Measurements from ENCODE around the gene FECH. TPM values are rescaled to one million over a fixed set of nuclear protein-coding genes. Genes with fewer than 3 reads are reported as not detected.
A peak's percentile ranks its signal among the peaks of the same experiment; 100 is the strongest.

FECH gene
- total RNA-seq, 1 donor from 2014 or later = 19.2 TPM

DNA sequence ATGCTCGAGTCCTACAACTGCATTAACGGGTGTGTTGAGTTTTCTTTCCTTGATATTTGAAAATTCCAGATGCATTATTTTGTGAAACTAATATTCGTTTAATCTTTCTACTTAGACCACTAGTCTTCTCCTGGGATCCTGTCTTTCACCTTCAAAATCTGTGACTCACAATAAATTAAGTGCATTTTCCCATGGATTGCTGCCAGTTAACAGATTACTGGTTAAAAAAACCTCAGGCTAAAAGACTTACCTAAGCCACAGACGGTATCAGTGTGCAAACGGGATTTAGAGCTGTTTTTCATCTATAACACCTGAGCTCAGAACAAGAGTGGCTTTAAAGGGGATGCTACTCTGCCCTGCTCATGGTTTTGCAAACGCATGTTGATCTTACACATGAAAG, 10.2 kb downstream of the FECH start:
- TF ChIP-seq, protein P1, sequence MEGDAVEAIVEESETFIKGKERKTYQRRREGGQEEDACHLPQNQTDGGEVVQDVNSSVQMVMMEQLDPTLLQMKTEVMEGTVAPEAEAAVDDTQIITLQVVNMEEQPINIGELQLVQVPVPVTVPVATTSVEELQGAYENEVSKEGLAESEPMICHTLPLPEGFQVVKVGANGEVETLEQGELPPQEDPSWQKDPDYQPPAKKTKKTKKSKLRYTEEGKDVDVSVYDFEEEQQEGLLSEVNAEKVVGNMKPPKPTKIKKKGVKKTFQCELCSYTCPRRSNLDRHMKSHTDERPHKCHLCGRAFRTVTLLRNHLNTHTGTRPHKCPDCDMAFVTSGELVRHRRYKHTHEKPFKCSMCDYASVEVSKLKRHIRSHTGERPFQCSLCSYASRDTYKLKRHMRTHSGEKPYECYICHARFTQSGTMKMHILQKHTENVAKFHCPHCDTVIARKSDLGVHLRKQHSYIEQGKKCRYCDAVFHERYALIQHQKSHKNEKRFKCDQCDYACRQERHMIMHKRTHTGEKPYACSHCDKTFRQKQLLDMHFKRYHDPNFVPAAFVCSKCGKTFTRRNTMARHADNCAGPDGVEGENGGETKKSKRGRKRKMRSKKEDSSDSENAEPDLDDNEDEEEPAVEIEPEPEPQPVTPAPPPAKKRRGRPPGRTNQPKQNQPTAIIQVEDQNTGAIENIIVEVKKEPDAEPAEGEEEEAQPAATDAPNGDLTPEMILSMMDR (IDR thresholded peaks at IDR 0.05; ENCODE audit: insufficient read depth, low read length, severe bottlenecking) = no peak
- H3K4me3 ChIP-seq (ENCODE audit: low read depth, low read length) = no peak overlapping the region
- peak; percentile 17 for DNase-seq (ENCODE audit: low read depth)
- no peaks in the 10 kb centered on the region for H3K27me3 ChIP-seq (ENCODE audit: control insufficient read depth, insufficient read depth, low read length)
- FAIRE-seq = no peak
- H3K36me3 ChIP-seq (ENCODE audit: control insufficient read depth, insufficient read depth, low read length) = peaks cover 1% of the 10 kb centered on the region

DNA sequence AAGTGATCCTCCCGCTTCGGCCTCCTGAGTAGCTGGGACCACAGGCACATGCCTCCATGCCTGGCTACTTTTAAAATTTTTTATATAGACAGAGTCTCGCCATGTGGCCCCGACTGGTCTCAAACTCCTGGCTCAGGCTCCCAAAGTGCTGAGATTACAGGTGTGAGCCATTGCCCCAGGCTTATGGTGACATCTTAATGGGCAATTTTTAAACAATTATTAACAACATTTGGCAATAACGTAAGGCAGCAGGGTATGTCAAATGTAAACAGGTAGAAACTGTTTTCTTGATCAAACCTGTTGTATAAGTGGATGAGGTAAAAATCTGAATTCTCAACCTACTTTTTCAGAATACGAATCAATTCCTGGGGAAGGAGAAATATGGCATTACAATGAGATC, 11.0 kb downstream of the FECH start:
- FAIRE-seq = no peak
- DNase-seq (ENCODE audit: low read depth) = peak; percentile 5
- TF ChIP-seq, protein P1 (IDR thresholded peaks at IDR 0.05; ENCODE audit: insufficient read depth, low read length, severe bottlenecking) = no peak
- no peaks in the 10 kb centered on the region for H3K27me3 ChIP-seq (ENCODE audit: control insufficient read depth, insufficient read depth, low read length)
- no peak overlapping the region for H3K4me3 ChIP-seq (ENCODE audit: low read depth, low read length)
- peaks cover 1% of the 10 kb centered on the region for H3K36me3 ChIP-seq (ENCODE audit: control insufficient read depth, insufficient read depth, low read length)

DNA sequence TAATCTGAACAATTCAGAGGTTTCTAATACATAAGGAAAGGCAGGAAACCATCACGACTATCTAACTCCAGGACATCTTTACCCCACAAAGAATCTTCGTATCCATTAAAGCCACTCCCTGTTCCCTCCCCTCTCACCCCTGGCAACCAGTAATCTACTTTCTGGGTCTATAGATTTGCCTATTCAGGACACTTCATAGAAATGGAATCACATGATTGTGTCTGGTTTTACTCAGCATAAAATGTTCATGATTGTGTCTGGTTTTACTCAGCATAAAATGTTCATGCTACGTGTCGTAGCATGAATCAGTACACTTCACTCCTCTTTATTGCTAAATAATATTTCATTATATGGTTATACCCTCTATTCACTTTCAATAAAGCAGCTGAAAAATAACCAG, 11.6 kb downstream of the FECH start:
- Histone ChIP-seq H3K4me3 (ENCODE audit: low read depth, low read length) (no peak overlapping the region), H3K27me3 (ENCODE audit: control insufficient read depth, insufficient read depth, low read length) (no peaks in the 10 kb centered on the region), H3K36me3 (ENCODE audit: control insufficient read depth, insufficient read depth, low read length) (peaks cover 1% of the 10 kb centered on the region)
- TF ChIP-seq, protein P1 (IDR thresholded peaks at IDR 0.05; ENCODE audit: insufficient read depth, low read length, severe bottlenecking) = no peak
- peak; percentile 4 for DNase-seq (ENCODE audit: low read depth)
- FAIRE-seq = no peak

DNA sequence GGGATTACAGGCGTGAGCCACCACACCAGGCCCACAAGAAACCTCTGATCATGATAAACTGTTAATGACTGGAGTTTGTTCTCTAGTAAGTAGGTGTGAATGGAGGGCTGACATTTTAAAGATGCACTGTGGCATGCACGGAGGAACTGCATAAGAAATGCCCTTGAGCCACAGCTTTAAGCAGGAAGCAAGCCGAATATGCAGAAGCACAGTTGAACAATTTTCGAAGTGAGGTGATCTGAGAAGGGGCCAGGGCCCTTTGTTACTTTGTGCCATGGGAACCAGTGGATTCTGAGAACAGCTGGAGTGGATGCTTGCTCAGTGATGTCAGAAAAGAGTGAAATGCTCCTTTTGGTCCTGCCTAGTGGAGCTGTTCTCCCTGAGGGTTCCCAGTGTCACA, 16.3 kb downstream of the FECH start:
- no peak for FAIRE-seq

DNA sequence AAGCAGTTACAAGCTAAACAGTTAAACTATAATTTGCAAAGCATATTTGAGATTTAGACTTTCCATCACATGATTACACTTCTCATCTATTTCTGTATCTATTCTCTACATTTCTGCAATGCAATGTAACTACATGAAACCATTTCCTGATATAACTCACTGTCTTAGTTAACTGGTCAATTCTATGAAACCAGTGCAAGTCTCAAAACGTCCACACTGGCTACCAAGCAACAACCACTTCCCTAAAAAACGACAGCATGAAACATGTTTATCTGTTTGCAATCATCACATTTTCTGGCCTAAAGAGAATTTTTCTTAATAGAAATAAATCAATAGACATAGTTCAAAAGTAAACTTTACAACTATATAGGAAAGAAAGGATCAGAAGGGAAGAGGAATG, 17.4 kb downstream of the FECH start:
- H3K4me3 ChIP-seq (ENCODE audit: low read depth, low read length) = no peak overlapping the region
- H3K36me3 ChIP-seq (ENCODE audit: control insufficient read depth, insufficient read depth, low read length) = peaks cover 5% of the 10 kb centered on the region
- H3K27me3 ChIP-seq (ENCODE audit: control insufficient read depth, insufficient read depth, low read length) = no peaks in the 10 kb centered on the region
- DNase-seq (ENCODE audit: low read depth) = no peak
- TF ChIP-seq, protein P1 (IDR thresholded peaks at IDR 0.05; ENCODE audit: insufficient read depth, low read length, severe bottlenecking) = no peak
- FAIRE-seq = no peak

More for the DNA sequence above, 16.3 kb downstream of the FECH start:
- Histone ChIP-seq H3K36me3 (ENCODE audit: control insufficient read depth, insufficient read depth, low read length) (peaks cover 5% of the 10 kb centered on the region), H3K4me3 (ENCODE audit: low read depth, low read length) (no peak overlapping the region), H3K27me3 (ENCODE audit: control insufficient read depth, insufficient read depth, low read length) (no peaks in the 10 kb centered on the region)
- TF ChIP-seq, protein P1 (IDR thresholded peaks at IDR 0.05; ENCODE audit: insufficient read depth, low read length, severe bottlenecking) = no peak
- DNase-seq (ENCODE audit: low read depth) = no peak

DNA sequence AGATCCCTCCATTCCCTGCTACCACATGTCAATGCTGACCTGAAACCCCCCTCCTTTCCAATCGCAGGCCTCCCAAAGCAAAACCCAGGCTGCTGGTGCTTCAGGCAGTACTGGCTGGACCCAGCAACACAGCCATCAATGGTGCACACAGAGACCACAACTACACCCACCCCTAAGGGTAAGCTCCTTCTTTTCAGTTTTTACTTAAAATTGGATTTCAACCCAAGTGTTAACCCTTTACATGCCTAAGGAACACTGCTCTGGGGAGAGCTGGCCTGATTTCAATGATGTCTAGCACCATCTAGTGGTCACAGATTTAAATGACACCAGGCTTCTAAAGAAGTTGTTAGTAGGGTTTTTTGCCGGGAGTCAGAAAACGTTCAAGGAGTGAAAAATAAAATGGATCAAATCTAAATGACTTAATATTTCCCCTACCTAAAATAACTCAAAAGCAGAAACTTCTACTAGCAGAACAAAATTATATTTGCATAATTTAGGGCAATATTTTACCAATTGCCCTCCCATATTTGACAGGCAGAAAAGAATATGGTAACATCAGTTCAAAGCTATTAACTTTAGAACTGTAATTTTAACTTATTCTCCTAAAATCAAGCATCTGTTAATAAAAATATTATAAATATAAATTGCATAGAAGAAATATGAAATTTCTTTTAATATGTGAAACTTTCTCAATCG, 24.6 kb downstream of the FECH start:
- no peaks in the 10 kb centered on the region for H3K27me3 ChIP-seq (ENCODE audit: control insufficient read depth, insufficient read depth, low read length)
- DNase-seq (ENCODE audit: low read depth) = peak; percentile 45
- H3K36me3 ChIP-seq (ENCODE audit: control insufficient read depth, insufficient read depth, low read length) = no peaks in the 10 kb centered on the region
- no peak overlapping the region for H3K4me3 ChIP-seq (ENCODE audit: low read depth, low read length)
- no peak for FAIRE-seq
- TF ChIP-seq, protein P1 (IDR thresholded peaks at IDR 0.05; ENCODE audit: insufficient read depth, low read length, severe bottlenecking) = peak; percentile 52

Data from bronchial epithelial cell (primary cell).